HG03159 (cell line): ENCODE results near the gene UBIAD1.
"Not testable (repeated sequence)": the region's sequence is repeated elsewhere in the genome, so short reads cannot be mapped to it uniquely, and the experiment has no call there.

Experiments used
- ATAC-seq: cut with Tn5 transposase; IDR thresholded peaks from one replicate; pipeline ENCODE4 v1.9.1; 2021; ENCODE audit warnings: mild to moderate bottlenecking, moderate library complexity; ENCODE audit not compliant: unreplicated experiment

The UBIAD1 gene

GRCh38 chr1:11272832-11273594, at the start of gene UBIAD1:
Gene UBIAD1 (plus strand): TSS chr1:11273198. CDS start chr1:11273532, 334 bp downstream.
- ATAC-seq: peak; percentile 79

- ATAC-seq: no peak
Observed at GRCh38 chr1:11227106-11228077, 45.6 kb upstream of the UBIAD1 start.

GRCh38 chr1:11229203-11229602, 43.8 kb upstream of the UBIAD1 start:
- ATAC-seq: no peak

GRCh38 chr1:11233208-11233607, 39.8 kb upstream of the UBIAD1 start:
- ATAC-seq: no peak

GRCh38 chr1:11237356-11237755, 35.6 kb upstream of the UBIAD1 start:
- ATAC-seq: no peak

GRCh38 chr1:11238311-11238710, 34.7 kb upstream of the UBIAD1 start:
- ATAC-seq: no peak

GRCh38 chr1:11245248-11245647, 27.8 kb upstream of the UBIAD1 start:
- ATAC-seq: no peak

GRCh38 chr1:11245904-11246719, 26.9 kb upstream of the UBIAD1 start:
- no peak for ATAC-seq

GRCh38 chr1:11248169-11248568, 24.8 kb upstream of the UBIAD1 start:
- ATAC-seq: no peak

- ATAC-seq: no peak
Observed at GRCh38 chr1:11252538-11252937, 20.5 kb upstream of the UBIAD1 start.

- ATAC-seq: no peak
Observed at GRCh38 chr1:11253226-11253625, 19.8 kb upstream of the UBIAD1 start.

GRCh38 chr1:11256299-11256698, 16.7 kb upstream of the UBIAD1 start:
- ATAC-seq: no peak

- ATAC-seq: peak; percentile 97
Observed at GRCh38 chr1:11262171-11263049, 10.6 kb upstream of the UBIAD1 start, which contains the start of gene MTOR. Gene MTOR (minus strand): TSS chr1:11262551. CDS start chr1:11259409, 3,142 bp downstream.

- ATAC-seq: no peak
Observed at GRCh38 chr1:11266268-11267074, 6.5 kb upstream of the UBIAD1 start.

- not testable (repeated sequence) for ATAC-seq
Observed at GRCh38 chr1:11267350-11268337, 5.4 kb upstream of the UBIAD1 start.

- ATAC-seq: no peak
Observed at GRCh38 chr1:11272544-11272831, 510 bp upstream of the UBIAD1 start.

- ATAC-seq: peak; percentile 35
Observed at GRCh38 chr1:11273595-11274234, 717 bp downstream of the UBIAD1 start.

GRCh38 chr1:11279152-11279551, 6.2 kb downstream of the UBIAD1 start:
- ATAC-seq: no peak
